ENCODE data around the gene SLIT3.
A peak's percentile ranks its signal among the peaks of the same experiment; 100 is the strongest.

Gene SLIT3

DNA sequence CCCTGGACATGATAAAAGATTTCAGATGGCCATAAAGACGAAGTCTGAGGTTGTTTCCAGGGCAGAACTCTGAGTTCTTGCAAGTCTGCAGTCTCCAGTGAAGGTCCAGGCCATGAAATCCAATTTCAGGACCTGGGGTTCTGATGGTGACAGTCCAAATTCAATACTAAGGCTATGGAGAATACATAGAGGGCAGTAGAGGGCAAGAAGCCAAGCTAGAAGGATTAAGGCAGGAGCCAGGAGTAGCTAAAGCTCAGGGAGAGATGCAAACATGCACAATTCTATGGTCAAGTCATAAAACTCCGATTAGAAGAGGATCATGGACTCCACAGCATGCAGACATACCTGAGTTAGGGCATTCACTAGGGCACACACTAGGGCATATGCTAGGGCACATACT lies 11.4 kb downstream of the SLIT3 start:
- TF ChIP-seq GATA3 (IDR thresholded peaks at IDR 0.05; ENCODE audit: low read depth, low read length) (no peak), GATA2 (IDR thresholded peaks at IDR 0.05; ENCODE audit: low read depth, low read length) (no peak)

DNA sequence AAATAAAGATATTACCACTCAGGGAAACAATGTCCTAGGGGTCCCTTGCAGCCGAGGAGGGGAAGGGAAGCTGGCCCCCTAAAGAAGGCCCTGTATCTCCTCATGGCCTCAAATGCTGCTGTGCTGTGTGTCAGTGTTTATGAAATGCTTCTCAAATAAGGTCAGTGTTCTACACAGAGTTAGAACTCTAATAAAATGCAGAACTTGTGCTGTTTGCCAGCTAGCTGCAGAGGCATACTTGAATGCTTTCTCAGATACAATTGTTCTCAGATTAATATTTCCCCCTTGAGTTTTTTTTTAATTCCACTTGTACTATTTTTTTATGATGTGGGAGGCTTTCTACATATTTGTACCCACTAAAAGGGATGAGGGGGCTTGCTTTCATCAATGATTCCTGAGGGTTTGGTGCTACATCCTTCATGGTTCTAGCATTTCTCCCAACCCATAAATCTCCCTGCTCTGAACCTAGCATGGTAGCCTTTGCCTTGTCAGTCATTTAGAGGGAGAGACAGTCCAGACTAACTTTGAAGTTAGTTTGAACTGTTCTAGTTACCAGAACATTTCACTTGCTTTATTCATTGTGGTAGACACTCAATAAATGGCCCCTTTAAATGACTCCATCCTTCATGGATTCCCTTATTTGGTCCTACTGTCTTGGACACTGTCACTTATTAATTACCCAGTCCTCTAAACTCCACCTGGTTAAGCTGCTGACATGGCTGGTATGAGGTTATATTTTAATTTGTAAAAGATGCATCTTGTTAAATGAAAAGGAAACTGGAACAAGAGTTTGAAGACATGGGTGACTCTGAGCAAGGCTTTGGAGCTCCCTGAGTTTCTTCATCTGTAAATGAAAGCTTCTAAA lies 12.6 kb downstream of the SLIT3 start:
- no peak for TF ChIP-seq GATA2 (IDR thresholded peaks at IDR 0.05; ENCODE audit: low read depth, low read length)
- no peak for TF ChIP-seq GATA3 (IDR thresholded peaks at IDR 0.05; ENCODE audit: low read depth, low read length)

DNA sequence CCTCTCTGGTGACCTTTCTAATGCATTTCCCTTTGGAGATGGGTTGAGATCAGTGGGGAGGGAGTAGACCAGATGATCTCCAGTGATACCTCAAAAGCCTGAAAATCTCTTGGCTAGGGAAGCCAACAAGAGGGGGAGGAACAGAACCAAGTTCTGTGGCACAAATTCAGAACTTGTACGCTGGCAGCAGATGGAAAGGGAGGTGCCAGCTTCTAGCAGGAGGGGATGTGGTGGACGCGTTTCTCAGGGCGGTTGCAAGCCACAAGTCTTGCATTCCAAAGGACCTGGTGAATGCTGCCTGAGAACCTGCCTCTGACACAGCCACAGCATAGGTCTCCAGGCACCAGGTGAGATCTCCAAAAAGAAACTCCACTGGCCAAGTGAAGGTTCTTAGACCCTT lies 13.4 kb downstream of the SLIT3 start:
- TF ChIP-seq GATA3 (IDR thresholded peaks at IDR 0.05; ENCODE audit: low read depth, low read length): no peak
- TF ChIP-seq GATA2 (IDR thresholded peaks at IDR 0.05; ENCODE audit: low read depth, low read length): no peak

DNA sequence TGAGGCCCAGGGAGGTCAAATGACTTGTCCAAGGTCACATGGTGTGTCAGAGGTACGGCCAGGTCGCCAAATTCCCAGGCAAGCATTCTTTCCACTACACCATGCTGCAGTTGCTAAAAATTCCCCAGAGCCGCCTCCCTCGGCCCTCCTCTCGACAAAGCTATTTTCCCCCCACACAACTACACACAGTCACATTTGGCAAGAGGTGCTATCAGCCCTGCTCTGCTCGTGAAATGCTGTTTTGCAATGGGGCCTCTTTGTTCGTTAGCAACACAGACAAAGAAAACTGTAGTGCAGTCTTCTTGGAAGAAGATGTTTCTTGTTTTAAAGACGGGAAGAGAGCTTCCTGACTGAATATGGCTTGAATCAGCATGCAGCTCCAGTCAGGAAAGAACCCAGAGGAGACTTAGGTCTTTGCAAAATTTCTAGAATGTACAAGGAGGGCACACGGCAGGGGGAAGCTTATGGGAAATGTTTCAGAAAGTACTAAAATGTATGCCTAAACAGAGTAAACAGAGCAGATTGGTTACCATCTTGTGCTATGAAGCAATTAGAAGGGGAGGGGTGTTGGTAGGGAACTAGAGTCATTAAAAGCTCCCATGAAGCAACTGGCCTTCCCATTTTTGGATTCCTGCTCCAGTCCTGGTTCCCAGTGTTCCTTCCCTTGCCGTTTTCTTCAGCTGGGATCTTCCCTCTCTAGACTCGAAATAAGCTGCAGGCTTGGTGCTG lies 14.2 kb downstream of the SLIT3 start:
- TF ChIP-seq GATA3 (IDR thresholded peaks at IDR 0.05; ENCODE audit: low read depth, low read length): no peak
- TF ChIP-seq GATA2 (IDR thresholded peaks at IDR 0.05; ENCODE audit: low read depth, low read length): no peak

DNA sequence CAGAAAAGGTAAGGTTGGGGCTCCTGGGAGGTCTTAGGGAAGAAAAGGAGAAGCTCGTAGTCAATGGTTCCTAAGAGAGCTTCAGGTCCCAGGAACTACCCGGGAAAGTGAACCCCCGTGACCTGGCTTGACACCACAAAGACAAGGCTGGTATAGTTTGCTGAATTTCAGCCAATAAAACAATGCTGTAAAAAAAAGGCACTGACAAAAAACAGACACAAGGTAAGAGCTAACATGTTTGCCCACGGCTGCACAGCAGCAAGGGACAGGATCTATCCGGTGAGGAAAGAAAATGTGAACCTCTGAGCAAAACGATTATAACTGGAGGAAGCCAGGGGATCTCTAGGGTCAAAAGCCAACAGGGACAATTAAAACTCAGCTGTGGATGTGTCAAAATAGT lies 17.1 kb downstream of the SLIT3 start:
- TF ChIP-seq GATA2 (IDR thresholded peaks at IDR 0.05; ENCODE audit: low read depth, low read length) (no peak), GATA3 (IDR thresholded peaks at IDR 0.05; ENCODE audit: low read depth, low read length) (no peak)

DNA sequence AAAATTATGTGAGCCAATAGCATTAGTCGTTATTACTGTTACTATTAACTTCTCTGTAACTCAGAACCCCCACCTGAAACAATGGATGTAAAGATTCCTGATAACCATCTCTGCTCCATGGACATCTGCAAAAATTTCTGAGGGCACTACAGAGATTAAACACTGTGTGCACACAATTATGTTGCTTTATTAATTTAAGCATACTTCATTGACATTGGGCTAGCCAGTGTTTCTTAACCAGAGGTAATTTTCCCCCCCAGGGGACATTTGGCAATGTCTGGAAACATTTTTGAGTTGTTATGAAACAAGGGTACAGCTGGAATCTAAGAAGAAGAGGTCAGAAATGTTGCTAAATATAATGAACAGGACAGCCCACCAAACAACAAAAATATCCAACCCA lies 19.3 kb downstream of the SLIT3 start:
- TF ChIP-seq GATA2 (IDR thresholded peaks at IDR 0.05; ENCODE audit: low read depth, low read length) (peak; percentile 87; the same call in 1 of the 2 replicates), GATA3 (IDR thresholded peaks at IDR 0.05; ENCODE audit: low read depth, low read length) (peak; percentile 96)

DNA sequence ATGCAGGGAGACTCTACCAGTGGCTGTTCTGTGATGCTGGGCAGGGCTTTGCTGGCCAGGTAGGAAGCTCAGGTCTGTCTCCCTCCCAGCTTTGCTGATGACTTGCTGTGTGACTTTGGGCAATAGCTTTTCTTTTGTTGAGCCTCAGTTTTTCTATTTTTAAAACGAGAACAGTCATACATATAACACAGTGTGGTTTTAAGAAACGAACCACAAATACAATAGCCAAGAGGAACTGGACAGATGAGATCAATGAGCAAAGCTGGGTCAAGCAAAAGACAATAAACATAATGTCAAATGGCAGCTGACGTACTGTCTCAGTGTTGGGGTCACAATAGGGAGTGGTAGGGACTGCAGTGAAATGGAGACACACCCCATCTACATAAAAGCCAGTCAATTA lies 20.2 kb downstream of the SLIT3 start:
- TF ChIP-seq GATA3 (IDR thresholded peaks at IDR 0.05; ENCODE audit: low read depth, low read length) (no peak), GATA2 (IDR thresholded peaks at IDR 0.05; ENCODE audit: low read depth, low read length) (no peak)

DNA sequence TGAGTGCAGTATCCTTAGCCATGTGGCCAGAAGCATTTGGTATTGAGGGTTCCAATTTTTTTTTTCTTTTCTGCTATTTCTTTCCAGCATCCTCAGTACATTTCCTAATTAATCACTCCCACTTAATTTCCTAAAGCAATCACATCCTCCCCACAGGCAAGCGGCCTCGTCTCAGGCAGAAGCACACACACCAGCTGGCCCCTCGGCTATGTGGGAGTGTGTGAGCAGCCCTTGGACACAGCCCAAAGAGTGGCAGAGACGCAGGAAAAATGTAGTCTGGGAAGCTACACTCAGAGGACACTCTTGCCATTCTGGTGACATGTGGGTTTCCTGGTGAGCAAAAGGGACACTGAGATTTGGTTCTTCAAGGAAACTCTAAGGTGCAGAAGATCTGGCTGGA lies 20.7 kb downstream of the SLIT3 start:
- TF ChIP-seq GATA3 (IDR thresholded peaks at IDR 0.05; ENCODE audit: low read depth, low read length): no peak
- no peak for TF ChIP-seq GATA2 (IDR thresholded peaks at IDR 0.05; ENCODE audit: low read depth, low read length)

DNA sequence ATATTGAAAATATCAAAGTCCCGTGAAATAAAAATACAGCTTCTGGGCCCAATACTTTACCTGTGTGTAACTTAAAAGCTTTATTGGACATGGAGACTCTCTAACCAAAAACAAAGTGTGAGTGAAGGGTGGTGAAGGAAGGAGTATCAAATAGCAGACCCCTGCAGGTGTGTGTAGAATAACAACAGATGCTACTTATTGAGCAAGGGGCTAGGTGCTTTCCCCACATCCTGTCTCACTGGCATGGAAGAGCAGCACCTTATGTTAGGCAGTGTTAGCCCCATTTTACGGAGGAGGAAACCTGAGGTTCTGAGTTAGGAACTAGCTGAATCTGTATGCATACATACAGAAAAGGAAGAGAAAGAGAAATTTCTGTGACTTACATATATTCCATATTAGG lies 21.8 kb downstream of the SLIT3 start:
- TF ChIP-seq GATA2 (IDR thresholded peaks at IDR 0.05; ENCODE audit: low read depth, low read length) (no peak), GATA3 (IDR thresholded peaks at IDR 0.05; ENCODE audit: low read depth, low read length) (no peak)

DNA sequence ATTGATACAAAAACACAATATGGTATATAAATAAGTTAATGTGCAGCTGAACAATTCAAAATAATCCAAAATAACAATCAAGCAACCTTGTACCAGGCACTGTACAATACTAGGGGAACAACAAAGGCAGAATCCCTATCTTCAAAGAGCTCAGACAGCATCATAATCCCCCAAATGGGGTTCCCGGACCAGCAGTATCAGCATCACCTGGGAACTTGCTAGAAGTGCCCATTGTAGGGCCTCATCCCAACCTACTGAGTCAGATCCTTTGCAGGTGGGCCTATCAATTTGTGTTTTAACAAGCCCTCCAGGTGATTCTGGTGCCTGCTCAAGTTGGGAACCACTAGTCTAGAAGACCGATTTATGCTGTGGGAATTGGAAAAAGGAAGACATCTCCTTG lies 27.1 kb downstream of the SLIT3 start:
- TF ChIP-seq GATA2 (IDR thresholded peaks at IDR 0.05; ENCODE audit: low read depth, low read length) (no peak), GATA3 (IDR thresholded peaks at IDR 0.05; ENCODE audit: low read depth, low read length) (no peak)

DNA sequence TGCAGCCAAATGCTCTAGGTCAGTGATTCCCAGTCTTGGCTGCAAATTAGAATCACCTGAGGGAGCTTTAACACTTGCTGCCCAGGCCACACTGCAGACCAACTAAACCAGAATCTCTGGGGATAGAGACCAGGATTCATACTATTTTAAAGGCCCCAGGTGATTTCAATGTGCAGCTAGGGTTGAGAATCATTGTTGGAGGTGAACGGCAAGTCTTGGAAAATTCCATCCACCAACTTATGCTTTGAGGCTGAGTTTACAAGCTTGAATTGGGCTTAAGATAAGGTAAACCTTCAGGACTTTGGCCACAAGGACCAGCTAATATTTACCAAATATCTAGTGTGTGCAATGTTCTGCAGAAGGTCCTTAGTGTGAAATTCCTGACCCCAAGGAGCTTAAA lies 27.5 kb downstream of the SLIT3 start:
- TF ChIP-seq GATA3 (IDR thresholded peaks at IDR 0.05; ENCODE audit: low read depth, low read length) (no peak), GATA2 (IDR thresholded peaks at IDR 0.05; ENCODE audit: low read depth, low read length) (no peak)

DNA sequence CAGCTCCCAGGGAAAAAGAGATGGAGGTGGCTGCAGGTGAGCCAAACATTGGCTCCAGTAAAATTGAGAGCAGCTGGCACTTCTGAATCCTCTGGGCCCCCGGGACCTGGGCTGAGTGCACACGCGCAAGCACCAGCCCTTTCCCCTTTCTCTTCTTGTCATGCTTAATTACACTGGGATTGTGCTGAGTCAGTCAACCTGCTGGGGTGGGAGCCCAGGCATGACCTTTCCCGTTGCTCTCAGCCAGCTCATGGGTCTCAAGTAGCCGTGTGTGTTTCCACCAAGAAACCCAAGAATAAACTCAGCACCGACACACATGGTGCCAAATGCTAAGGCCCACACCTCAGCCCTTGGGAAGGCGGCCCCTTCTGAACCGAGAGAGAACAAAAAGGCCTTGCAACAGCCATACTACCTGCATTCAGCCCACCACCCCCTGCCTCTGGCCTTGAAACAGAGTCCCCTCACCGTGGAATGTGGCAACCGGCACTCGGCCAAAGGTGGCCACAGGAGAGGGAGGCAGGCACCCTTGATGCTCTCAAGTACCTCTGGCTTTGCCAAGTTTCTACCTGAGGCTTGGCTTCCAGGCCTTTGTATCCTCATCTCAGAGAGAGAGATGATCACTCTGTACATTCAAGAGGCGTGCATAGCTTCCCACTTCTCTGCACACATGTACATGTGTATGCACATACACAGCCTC lies 28.1 kb downstream of the SLIT3 start:
- TF ChIP-seq GATA2 (IDR thresholded peaks at IDR 0.05; ENCODE audit: low read depth, low read length) (no peak), GATA3 (IDR thresholded peaks at IDR 0.05; ENCODE audit: low read depth, low read length) (no peak)

DNA sequence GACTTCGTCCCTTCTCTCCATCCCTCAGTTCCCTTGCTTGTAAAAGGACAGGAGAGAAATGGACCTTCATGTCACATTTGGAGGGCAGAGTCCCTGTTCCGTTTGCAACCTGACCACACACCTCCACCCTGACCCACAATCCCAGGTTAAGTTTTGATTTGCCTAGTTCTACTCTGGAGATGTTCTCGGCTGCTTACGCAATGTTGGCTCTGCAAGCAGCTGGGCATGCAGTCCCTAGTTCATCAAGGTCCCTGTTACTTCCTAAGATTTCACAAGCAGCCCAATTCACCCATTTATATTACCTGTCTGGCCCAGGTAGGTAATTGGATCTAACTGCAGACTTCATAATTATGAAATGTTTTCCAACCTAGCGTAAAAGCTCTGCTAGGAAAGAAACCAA lies 28.8 kb downstream of the SLIT3 start:
- TF ChIP-seq GATA2 (IDR thresholded peaks at IDR 0.05; ENCODE audit: low read depth, low read length) (no peak), GATA3 (IDR thresholded peaks at IDR 0.05; ENCODE audit: low read depth, low read length) (no peak)

DNA sequence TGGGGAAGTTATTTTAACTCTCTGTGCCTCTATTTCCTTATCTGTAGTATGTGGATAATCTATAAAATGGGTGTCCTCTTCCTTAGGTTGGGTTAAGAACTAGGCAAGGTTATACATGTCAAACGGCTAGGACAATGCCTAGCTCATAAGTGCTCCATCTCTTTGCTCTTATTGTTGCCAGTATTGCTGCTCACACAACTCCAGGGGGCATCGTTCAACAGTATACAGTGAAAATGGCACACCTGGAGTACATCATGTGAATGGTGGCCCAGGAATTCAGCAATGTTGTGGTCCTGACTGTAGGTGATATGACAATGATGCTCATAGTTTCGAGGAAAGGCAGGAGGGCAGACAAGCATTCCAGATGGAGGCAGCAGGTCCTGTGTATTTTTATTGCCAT lies 30.1 kb downstream of the SLIT3 start:
- TF ChIP-seq GATA3 (IDR thresholded peaks at IDR 0.05; ENCODE audit: low read depth, low read length) (no peak), GATA2 (IDR thresholded peaks at IDR 0.05; ENCODE audit: low read depth, low read length) (no peak)

Measured in SH-SY5Y (cell line).